GM19099 (cell line): ENCODE measurements around the gene INTS1.

Experiments
- POLR2A ChIP-seq: IDR thresholded peaks from 3 replicates; pipeline ENCODE4 v1.6.1; 2011; ENCODE audit warnings: low read depth; ENCODE audit not compliant: insufficient read length; ENCODE audit errors: extremely low read depth

Gene INTS1

DNA sequence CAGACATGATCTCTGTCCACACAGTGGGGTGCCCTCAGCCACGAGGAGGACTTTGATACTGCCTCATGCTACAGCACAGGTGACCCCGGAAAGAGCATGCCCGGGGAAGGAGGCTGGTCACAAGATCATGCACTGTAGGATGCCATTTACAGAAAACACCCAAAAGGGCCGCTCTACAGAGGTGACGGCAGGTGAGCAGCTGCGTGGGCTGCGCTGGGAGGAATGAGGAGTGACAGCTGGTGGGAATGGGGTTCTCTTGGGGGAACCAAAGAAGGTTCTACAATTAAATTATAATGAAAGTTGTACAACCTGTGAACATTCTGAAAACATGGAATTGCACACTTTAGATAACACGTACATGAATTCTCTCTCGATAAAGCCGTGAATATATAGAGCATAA, 12.0 kb downstream of the INTS1 start:
- TF ChIP-seq POLR2A, result no peak

DNA sequence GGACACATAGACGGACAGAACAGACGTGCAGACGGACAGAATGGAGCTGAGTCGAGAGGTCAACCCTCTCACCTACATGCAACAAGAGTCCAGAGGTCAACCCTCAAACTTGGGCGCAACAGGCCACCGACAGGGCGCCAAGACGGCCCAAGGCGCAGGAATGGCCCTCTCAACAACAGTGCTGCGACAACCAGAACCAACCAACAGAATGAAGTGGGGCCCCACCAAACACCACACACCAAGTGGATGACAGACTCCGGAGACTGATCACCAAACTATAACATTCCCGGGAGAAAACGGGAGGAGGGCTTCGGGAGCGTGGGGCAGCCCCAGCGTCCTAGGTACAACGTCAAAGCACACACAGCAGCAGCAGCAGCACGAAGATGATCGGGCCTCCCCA, 13.4 kb downstream of the INTS1 start:
- TF ChIP-seq POLR2A, result no peak

DNA sequence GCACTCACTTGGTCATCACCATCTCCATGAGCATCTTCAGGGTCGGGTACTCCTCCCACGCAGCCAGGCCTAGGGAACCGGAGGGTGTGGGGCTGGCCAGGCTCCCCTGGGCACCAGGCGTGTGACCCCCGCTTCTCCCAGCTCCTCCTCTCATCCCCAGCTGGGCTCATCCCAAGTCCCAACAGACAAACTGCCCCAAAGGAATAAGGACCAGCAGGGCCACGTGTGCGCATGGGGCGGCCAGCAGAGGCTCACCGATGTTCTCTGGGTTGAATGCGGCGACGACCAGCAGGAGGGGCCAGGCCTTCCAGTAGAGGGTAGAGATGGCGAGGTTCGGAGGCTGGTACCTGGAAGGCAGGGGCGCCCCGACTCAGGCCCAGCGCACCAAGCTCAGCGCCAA, 14.9 kb downstream of the INTS1 start:
- no peak for TF ChIP-seq POLR2A

DNA sequence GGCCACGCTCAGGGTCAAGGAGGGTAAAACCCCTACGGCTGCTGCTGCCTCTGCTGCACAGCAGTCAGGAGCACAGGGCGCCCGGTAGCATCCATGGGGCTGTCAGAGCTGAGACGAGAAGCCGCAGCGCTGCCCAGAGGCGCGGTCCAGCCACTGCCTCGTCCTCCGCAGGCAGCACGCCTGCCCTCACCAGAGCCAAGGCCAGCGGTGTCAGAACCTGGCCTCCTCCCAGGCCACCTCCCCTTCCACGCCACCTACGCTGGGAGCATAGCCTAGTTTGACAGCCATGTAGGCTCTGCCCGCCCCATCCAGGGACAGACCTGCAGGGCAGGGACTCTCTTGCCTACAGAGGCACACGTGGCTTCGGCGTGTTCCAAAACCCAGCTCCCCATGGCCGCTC, 16.2 kb downstream of the INTS1 start:
- TF ChIP-seq POLR2A, result no peak

DNA sequence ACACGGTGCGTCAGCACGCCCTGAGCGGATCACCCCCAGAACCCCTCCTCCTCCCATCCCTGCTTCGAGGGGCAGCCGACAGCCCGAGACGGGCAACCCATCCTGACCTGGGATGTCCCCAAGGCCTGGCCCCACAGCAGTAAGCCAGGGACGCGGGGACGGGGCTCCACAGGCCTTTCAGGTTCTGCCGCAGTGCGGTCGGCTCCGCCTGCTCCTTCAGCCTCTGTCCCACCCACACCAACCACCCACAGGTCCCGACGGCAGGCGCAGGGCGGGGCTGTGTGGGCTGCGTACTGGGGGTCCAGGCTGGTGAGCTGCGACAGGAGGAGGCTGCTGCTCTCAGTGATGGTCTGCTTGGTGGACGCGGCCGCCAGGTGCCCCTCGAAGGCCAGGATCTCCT, 16.7 kb downstream of the INTS1 start:
- no peak for TF ChIP-seq POLR2A

DNA sequence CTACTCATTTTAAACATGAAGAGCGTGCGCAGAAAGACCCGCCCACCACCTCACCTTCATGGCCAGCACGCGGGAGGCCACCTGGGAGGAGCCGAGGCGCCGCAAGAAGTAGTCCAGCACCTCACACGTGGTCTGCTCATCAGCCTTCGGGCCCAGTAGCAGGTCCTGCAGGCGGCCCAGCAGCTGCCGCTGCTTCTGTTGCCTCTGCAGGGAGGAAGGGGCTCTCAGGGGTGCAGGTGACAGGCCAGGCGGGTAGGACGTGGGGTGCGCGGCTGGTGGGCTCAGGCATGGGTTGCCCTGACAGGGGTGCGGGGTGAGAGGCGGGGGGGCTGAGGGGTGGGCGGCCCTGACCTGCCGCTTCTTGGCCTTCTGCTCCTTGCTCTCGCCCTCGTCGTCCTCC, 17.6 kb downstream of the INTS1 start:
- no peak for TF ChIP-seq POLR2A

DNA sequence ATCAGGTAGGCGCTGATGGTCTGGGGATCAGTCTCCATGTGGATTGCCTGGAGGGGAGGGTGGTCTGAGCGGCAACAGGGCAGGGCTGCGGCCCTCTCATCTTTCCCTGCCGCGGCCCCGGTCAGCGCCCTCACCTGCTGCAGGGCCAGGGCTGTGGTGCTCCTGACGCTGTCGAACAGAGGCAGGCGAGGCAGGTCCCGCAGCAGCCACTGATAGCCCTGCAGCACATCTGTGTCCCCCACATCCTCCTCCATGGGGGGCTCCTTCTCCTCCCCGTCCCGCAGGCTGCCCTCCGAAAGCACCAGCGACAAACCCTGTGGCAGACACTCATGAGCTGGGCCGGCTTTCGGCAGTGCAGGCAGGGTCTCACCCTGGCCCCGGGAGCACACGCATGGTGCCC, 19.0 kb downstream of the INTS1 start:
- TF ChIP-seq POLR2A, result no peak

DNA sequence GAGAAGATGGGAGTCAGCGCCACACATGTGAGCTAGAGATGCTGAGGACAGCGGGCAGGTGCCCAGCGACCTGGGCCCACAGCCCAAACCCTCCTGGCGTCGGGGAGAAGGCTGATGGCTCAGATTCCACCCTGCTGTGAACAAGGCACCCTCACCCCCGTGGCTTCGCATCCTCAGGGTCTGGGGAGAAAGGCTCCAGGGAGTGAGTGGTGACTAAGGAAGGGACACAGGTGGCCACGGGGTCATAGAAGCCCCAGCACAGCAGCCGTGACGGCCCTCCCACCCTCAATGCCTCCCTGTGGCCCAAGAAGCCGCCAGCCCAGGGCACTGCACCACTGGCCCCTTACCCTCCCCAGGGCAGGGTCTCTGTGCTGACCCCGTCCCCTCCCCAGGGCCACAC, 19.6 kb downstream of the INTS1 start:
- TF ChIP-seq POLR2A, result no peak

DNA sequence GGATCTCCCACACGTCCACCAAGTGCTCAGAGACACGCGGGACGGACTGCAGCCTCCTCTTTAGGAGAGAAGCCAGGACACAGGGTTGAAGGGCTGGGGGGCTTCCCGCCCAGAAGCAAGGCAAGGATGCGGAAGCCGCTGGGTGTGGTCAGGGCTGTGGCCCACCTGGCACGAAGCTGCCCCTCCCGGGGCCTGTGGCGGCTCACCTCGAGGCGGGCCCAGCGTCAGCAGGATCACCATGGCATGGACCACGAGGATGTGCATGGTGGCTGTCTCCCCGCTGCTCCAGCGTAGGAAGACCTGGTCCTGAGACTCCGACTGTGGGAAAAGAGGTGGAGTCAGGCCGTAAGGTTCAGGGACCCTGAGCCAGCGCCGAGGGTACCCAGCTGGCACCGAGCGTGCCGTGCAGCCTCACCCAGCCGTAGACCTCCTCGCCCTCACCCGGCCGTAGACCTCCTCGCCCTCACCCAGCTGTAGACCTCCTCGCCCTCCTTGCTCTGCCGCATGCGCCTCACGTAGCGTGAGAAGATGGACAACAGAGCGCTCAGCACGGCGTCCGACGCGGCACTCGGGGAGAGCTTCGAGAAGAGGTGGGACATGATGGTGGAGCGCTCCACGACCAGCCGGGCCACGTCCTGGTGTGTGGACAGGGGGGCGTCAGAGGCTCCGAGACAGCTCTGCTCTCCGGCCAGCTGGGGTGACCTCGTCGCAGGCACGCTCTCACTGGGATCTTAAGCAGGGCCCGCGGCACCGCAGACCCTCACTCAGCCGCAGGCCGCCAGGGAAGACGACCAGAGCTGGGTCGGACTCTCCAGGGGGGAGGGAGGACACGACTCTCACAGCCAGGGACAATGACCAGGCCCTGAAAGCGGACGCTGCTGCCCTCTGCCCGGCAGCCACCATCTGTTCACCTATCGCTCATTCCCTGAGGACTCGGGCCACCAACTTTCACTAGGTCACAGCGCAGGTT, 20.4 kb downstream of the INTS1 start:
- no peak for TF ChIP-seq POLR2A

DNA sequence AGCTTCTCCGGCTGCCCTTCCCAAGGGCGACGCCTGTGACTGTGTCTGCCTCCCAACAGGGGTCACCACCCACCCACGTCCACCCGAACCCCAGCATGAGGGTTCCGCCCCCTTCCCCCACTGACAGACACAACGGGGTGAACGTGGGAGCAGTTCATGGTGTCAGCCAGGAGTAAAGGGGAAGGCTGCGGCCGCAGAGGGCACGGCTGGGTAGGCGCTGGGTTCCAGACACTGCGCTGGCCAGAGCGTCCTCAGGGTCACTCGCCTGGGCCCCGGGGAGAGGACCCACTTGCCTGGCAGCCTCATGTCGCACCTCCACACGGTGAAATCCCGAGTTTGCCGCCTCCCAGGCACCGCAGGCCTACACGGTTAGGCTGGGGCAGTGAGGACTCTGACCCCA, 21.1 kb downstream of the INTS1 start:
- no peak for TF ChIP-seq POLR2A

DNA sequence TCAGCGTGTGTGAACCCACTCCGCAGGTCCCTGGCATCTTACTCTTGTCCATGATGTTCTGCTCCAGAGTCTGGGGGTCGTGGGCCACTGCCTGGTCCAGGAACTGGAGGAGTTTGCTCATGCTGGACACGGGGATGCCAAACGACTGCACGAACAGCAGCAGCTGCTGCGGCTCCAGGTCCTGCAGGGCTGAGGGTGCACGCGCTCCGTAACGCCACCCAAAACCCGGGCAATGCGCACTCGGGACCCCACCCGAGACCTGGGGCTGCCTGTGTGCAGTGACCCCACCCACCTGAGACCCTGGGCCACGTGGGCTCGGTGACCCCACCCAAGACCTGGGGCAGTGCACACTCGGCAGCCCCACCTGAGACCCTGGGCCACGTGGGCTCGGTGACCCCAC, 22.9 kb downstream of the INTS1 start:
- TF ChIP-seq POLR2A, result no peak

DNA sequence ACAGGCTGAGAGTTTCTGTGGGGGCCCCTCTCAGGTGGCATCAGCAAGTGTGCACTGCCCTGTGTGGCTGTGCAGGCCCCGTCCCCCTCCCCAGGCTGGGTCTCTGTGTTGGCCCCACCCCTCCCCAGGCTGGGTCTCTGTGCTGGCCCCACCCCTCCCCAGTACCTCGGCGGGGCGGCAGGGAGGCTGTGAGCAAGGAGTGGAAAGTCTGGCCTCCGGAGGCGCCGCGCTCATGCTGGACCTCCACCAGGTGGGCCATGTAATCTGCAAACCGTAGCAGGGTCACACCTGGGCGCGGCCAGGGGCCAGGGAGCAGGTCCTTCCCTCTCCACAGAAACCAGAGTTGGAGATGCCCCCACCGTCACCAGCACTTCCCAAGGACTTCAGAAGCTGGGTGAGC, 23.5 kb downstream of the INTS1 start:
- no peak for TF ChIP-seq POLR2A

DNA sequence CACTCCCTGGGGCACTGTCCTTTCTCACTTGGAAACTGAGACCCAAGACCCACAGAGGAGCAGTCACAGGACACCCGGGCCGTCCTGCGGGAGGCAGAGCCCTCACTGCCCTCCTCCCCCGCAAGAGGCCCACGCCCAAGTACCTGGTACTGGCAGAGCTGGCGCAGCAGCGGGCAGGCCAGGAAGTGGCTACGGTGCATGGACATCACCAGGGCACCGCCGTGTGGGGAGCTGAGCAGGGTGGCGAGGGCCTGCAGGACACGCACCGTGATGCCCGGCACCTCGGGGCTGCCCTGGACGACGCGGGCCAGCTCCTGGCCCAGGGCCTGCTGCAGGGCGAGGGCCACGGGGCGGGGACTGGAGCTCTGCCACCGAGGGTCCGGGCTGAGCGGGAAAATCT, 24.9 kb downstream of the INTS1 start:
- no peak for TF ChIP-seq POLR2A

DNA sequence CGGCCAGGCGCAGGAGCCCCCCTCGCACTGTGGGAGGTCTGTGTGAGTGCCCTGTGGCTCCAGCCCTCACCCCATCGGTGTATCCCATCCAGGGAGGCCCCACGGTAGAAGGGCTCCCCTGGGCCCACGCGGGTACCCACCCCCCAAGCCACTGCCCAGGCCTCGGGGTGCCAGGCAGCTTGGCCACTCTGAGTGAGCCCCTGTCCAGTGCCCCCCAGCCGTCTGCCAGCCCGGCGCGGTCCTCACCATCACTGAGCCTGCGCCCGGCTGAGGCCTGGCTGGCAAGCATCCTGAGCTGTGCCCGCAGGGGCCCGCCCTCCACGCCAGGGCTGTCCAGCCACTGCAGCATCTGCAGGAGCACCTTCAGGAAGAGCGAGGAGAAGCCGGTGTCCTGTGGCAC, 25.7 kb downstream of the INTS1 start:
- no peak for TF ChIP-seq POLR2A

DNA sequence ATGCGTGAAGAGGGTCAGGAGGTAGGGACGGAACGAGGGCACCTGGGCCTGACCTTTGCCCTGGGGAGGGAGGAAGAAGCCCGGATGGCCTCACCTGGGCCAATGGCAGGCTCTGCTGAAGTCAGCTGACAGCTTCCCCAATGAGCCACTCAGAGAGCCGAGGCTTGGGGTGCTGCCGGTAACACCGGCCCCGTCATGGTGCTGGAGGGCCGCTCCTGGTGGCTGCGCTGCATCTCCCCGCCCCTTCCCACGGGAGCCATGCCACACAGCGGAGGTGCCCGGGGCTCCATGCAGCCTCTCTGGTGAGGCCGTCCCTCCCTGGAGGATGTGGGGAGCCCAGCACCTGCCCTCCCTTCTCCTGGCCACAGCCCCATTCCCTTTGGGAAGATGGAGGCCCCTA, 27.3 kb downstream of the INTS1 start:
- TF ChIP-seq POLR2A, result no peak

DNA sequence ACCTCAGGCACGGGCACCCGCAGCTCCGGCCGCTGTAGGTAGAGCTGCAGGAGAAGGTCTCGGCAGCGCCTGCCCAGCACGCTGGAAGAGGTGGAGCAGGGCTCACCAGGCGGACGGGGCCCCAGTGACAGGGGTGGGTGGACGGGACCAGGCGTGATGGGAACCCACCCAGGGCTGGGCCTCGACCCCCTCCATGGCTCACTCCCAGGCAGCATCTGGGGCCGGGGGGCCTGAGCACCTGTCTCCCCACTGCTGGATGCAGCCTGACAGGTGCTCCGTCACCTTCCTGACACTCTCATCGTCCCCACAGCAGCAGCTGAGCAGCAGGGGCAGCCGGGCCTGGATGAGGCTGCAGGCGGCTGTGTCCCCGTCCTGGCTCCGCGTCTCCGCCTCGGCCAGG, 28.2 kb downstream of the INTS1 start:
- TF ChIP-seq POLR2A, result no peak

DNA sequence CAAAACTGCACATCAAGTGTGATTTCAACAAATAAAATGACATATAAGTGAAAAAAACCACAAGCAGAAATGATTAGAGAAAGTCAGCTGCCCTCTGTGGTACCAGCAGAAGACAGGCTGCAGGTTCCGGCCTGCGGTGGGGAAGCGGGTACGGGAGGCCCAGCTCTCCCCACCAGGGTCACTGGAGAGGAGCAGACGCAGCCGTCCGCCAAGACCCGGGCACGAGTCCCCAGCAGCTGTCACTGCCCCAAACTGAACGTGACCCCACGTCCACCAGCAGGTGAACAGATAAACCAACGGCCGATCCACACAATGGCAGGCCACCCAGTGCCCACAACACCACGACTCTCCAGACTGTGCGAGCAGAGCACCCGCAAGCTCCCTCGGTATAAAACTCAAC, 28.8 kb downstream of the INTS1 start:
- no peak for TF ChIP-seq POLR2A

DNA sequence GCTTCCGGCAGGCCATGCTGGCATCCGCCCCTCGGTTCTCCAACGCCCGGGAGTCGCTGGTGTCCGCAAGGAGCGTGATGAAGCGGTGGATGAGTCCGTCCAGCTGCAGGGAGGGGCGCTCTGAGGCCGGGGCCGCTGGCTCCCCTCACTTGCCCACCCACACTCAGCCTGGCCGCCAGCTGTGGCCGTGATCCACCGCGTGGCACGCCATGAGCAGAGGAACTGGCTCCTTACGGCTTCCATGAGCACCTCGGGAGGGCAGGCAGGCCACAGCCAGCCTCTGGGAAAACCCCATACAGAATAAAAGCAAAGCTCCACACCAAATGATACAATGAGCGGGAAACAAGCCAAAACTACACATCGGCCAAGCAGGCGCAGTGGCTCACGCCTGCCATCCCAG, 29.5 kb downstream of the INTS1 start:
- no peak for TF ChIP-seq POLR2A
